Keratinocyte (primary cell): ENCODE data around the gene LCTL. TPM values are rescaled to one million over a fixed set of nuclear protein-coding genes. Genes with fewer than 3 reads are reported as not detected.

Experiments used
- DNase-seq: peaks from one replicate; pipeline ENCODE4 v3.0.0-alpha.2; 2011; ENCODE audit warnings: low read depth, missing footprints, low spot score
- FAIRE-seq: peaks from 2 replicates; lab custom pipeline; 2011; peaks lifted over from hg19 to GRCh38; lab: Jason Lieb, UNC
- H2AFZ ChIP-seq: 2 replicates; pipeline ENCODE4 v1.6.0; 2012; ENCODE audit warnings: low read length, control low read depth, inconsistent platforms; ENCODE audit not compliant: control insufficient read depth
- H3K27ac ChIP-seq: 2 replicates; pipeline ENCODE4 v1.5.1; 2011; ENCODE audit warnings: low read length; ENCODE audit not compliant: control insufficient read depth, insufficient read depth
- H3K27me3 ChIP-seq: 3 replicates; pipeline ENCODE4 v1.6.0; 2011; ENCODE audit warnings: low read length; ENCODE audit not compliant: control insufficient read depth, insufficient read depth; ENCODE audit errors: extremely low read depth
- H3K36me3 ChIP-seq, 2 experiments: 2 replicates in 1 of 2; 3 replicates in 1 of 2; pipeline ENCODE4 v1.5.1; 2011; ENCODE audit warnings: low read length in 2 of 2, mild to moderate bottlenecking in 1 of 2; ENCODE audit not compliant: control insufficient read depth in 2 of 2, insufficient read depth in 2 of 2; ENCODE audit errors: extremely low read depth in 1 of 2
- H3K4me1 ChIP-seq: 3 replicates; pipeline ENCODE4 v1.5.1; 2011; ENCODE audit warnings: low read length; ENCODE audit not compliant: control insufficient read depth, insufficient read depth; ENCODE audit errors: extremely low read depth
- H3K4me2 ChIP-seq: 3 replicates; pipeline ENCODE4 v1.6.0; 2011; ENCODE audit warnings: low read depth, low read length; ENCODE audit not compliant: control insufficient read depth, insufficient read depth; ENCODE audit errors: extremely low read depth
- H3K4me3 ChIP-seq, 3 experiments: fragments of 200-600 bp in 1 of 3; sonication (generic) in 1 of 3; 2 replicates in 2 of 3; 3 replicates in 1 of 3; pipeline ENCODE4 v1.5.1; 2011 to 2016; ENCODE audit warnings: low read length in 3 of 3, mild to moderate bottlenecking in 3 of 3, control low read depth in 2 of 3, inconsistent platforms in 1 of 3, low read depth in 1 of 3, mixed read lengths in 1 of 3, mixed run types in 1 of 3, moderate library complexity in 1 of 3; ENCODE audit not compliant: control insufficient read depth in 2 of 3, insufficient read depth in 2 of 3; ENCODE audit errors: extremely low read depth in 1 of 3
- H3K79me2 ChIP-seq: 2 replicates; pipeline ENCODE4 v1.6.0; 2012; ENCODE audit warnings: low read length; ENCODE audit not compliant: control insufficient read depth, insufficient read depth
- H3K9ac ChIP-seq: 3 replicates; pipeline ENCODE4 v1.6.0; 2011; ENCODE audit warnings: low read length; ENCODE audit not compliant: control insufficient read depth, insufficient read depth; ENCODE audit errors: extremely low read depth
- H3K9me1 ChIP-seq: 3 replicates; pipeline ENCODE4 v1.6.0; 2011; ENCODE audit warnings: low read length; ENCODE audit not compliant: control insufficient read depth, insufficient read depth; ENCODE audit errors: extremely low read depth
- H3K9me3 ChIP-seq: 2 replicates; pipeline ENCODE4 v1.5.1; 2012; ENCODE audit warnings: low read depth, low read length; ENCODE audit not compliant: control insufficient read depth
- H4K20me1 ChIP-seq: 3 replicates; pipeline ENCODE4 v1.6.0; 2011; ENCODE audit warnings: low read length; ENCODE audit not compliant: control insufficient read depth, insufficient read depth; ENCODE audit errors: extremely low read depth
- CTCF ChIP-seq, 3 experiments: IDR thresholded peaks in 1 of 3; conservative IDR thresholded peaks in 1 of 3; optimal IDR thresholded peaks in 1 of 3; 2 replicates in 2 of 3; 3 replicates in 1 of 3; pipeline versions ENCODE3 to v1.5.1; 2011; ENCODE audit warnings: low read length in 3 of 3, mild to moderate bottlenecking in 3 of 3, moderate library complexity in 2 of 3, control low read depth in 1 of 3, inconsistent platforms in 1 of 3; ENCODE audit not compliant: insufficient read depth in 2 of 3; ENCODE audit errors: extremely low read depth in 1 of 3
- EZH2 ChIP-seq: IDR thresholded peaks from one replicate; pipeline ENCODE4 v1.6.1; 2012; ENCODE audit warnings: inconsistent platforms, mild to moderate bottlenecking, low read length, moderate library complexity
- dilution Hi-C: fragments of 300-500 bp; cut with MboI; formaldehyde crosslinking; loops from one replicate; pipeline ENCODE4 v1.7.0; 2020; ENCODE audit warnings: low sequenced_read_pairs; ENCODE audit not compliant: extremely low pct_ligation_motif_present
- polyA plus RNA-seq, 5 experiments: library from polyadenylated mRNA; depleted of rRNA in 3 of 5; stranded (reverse) in 3 of 5; stranded (forward) in 1 of 5; unstranded in 1 of 5; fragments of >200 nt; gene quantifications; 1 replicate in 1 of 5; 2 replicates in 3 of 5; 3 replicates in 1 of 5; pipeline versions ENCODE4 v1.2.1 to v1.2.3, GENCODE V29; 2011 to 2012; ENCODE audit warnings: missing spikeins in 2 of 5, low read depth in 1 of 5, low replicate concordance in 1 of 5

LCTL gene
- polyA plus RNA-seq, 1 donor (not counting 4 experiments of a cell fraction or from before 2014, with no cell fraction given) = 0.38 TPM

- dilution Hi-C loops = no loop called here
- H3K27ac ChIP-seq = no peak overlapping the region
- no peak for TF ChIP-seq CTCF (optimal IDR thresholded peaks at IDR 0.05 in 1 of 3, IDR thresholded peaks at IDR 0.05 in 1 of 3, conservative IDR thresholded peaks at IDR 0.05 in 1 of 3; ENCODE audit: extremely low read depth in 1 of 3, insufficient read depth in 2 of 3, low read length in 3 of 3)
- TF ChIP-seq EZH2 = no peak
- peak overlapping the region; percentile 66 for H2AFZ ChIP-seq
- H3K4me3 ChIP-seq = no peak overlapping the region
- no peak overlapping the region for H3K9ac ChIP-seq
- no peaks in the 10 kb centered on the region for H4K20me1 ChIP-seq
- H3K79me2 ChIP-seq = no peaks in the 10 kb centered on the region
- FAIRE-seq (no peak), DNase-seq (peak; percentile 26)
- H3K9me3 ChIP-seq = no peaks in the 10 kb centered on the region
- H3K36me3 ChIP-seq = no peaks in the 10 kb centered on the region
- H3K4me1 ChIP-seq = peaks cover 25% of the 10 kb centered on the region
- no peaks in the 10 kb centered on the region for H3K27me3 ChIP-seq
- H3K9me1 ChIP-seq = no peaks in the 10 kb centered on the region
- H3K4me2 ChIP-seq = no peak overlapping the region
Observed at GRCh38 chr15:66564136-66565041, 1.4 kb downstream of the LCTL start.

DNA sequence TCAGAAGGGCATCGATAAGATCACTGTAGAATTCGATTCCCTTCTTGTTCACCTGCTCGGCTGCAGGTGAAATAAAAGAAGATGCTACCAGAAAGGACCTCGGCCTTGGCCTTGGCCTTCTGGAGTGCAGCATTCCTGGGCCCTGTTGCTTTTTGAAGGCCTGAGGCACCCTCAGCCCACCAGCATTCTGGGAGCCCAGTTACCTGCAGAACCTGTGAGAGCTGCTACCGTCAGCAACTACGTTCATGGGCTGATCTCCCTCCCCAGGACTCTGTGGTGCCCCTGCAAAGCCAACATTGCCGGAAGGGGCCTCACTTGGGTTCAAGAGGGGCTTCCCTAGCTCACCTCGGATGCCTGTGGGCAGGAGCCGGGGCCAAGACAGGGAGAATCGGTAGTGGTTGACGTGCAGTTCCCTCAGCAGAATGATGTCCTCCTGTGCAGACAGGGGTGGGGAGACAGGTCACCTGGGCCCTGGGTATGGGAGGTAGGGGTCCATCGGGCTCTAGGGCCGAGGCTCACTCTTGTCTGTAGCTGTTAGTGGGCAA is 2.2 kb downstream of the LCTL start:
- H3K4me2 ChIP-seq = no peak overlapping the region
- FAIRE-seq = no peak
- no peaks in the 10 kb centered on the region for H4K20me1 ChIP-seq
- no peaks in the 10 kb centered on the region for H3K9me1 ChIP-seq
- no peak overlapping the region for H3K27ac ChIP-seq
- H3K27me3 ChIP-seq = no peaks in the 10 kb centered on the region
- no peak overlapping the region for H2AFZ ChIP-seq
- no peak for TF ChIP-seq EZH2
- TF ChIP-seq CTCF (optimal IDR thresholded peaks at IDR 0.05 in 1 of 3, IDR thresholded peaks at IDR 0.05 in 1 of 3, conservative IDR thresholded peaks at IDR 0.05 in 1 of 3; ENCODE audit: extremely low read depth in 1 of 3, insufficient read depth in 2 of 3, low read length in 3 of 3) = no peak
- no peak for DNase-seq
- peaks cover 25% of the 10 kb centered on the region for H3K4me1 ChIP-seq
- H3K79me2 ChIP-seq = no peaks in the 10 kb centered on the region
- dilution Hi-C loops = no loop called here
- H3K4me3 ChIP-seq = no peak overlapping the region
- no peaks in the 10 kb centered on the region for H3K36me3 ChIP-seq
- no peak overlapping the region for H3K9ac ChIP-seq
- no peaks in the 10 kb centered on the region for H3K9me3 ChIP-seq
